Activated T-cell treated with anti-CD3 and anti-CD28 coated beads for 24 hours (primary cell): ENCODE results near the gene PARP16.
A peak's percentile ranks its signal among the peaks of the same experiment; 100 is the strongest.

Experiments used
- DNase-seq: peaks from one replicate; pipeline ENCODE4 v3.0.0-alpha.2; 2020; ENCODE audit warnings: low read depth

The PARP16 gene

GRCh38 chr15:65286704-65287519 is at the start of gene PARP16:
PARP16 (minus strand) TSS chr15:65286883; CDS start chr15:65286426, 457 bp downstream.
- peak; percentile 89 for DNase-seq

- no peak for DNase-seq
Observed at GRCh38 chr15:65335278-65336055, 48.8 kb upstream of the PARP16 start.

- no peak for DNase-seq
Observed at GRCh38 chr15:65334586-65335231, 48.0 kb upstream of the PARP16 start.

- no peak for DNase-seq
Observed at GRCh38 chr15:65333856-65334255, 47.2 kb upstream of the PARP16 start.

- DNase-seq, result no peak
Observed at GRCh38 chr15:65333148-65333820, 46.6 kb upstream of the PARP16 start.

- no peak for DNase-seq
Observed at GRCh38 chr15:65332391-65333147, 45.9 kb upstream of the PARP16 start.

- DNase-seq, result no peak
Observed at GRCh38 chr15:65331811-65332210, 45.1 kb upstream of the PARP16 start.

- no peak for DNase-seq
Observed at GRCh38 chr15:65330934-65331645, 44.4 kb upstream of the PARP16 start.

- DNase-seq, result no peak
Observed at GRCh38 chr15:65329984-65330735, 43.5 kb upstream of the PARP16 start.

- DNase-seq, result no peak
Observed at GRCh38 chr15:65329288-65329983, 42.8 kb upstream of the PARP16 start.

- DNase-seq, result no peak
Observed at GRCh38 chr15:65328506-65329287, 42.0 kb upstream of the PARP16 start.

GRCh38 chr15:65327651-65328393 is 41.1 kb upstream of the PARP16 start:
- DNase-seq, result no peak

- DNase-seq, result no peak
Observed at GRCh38 chr15:65326818-65327217, 40.1 kb upstream of the PARP16 start.

GRCh38 chr15:65326117-65326526 is 39.4 kb upstream of the PARP16 start:
- DNase-seq, result no peak

GRCh38 chr15:65323071-65323511 is 36.4 kb upstream of the PARP16 start:
- no peak for DNase-seq

GRCh38 chr15:65318870-65319356 is 32.2 kb upstream of the PARP16 start:
- DNase-seq, result peak; percentile 74

GRCh38 chr15:65312400-65312916 is 25.8 kb upstream of the PARP16 start:
- no peak for DNase-seq
